ENCODE measurements around the gene MYCBPAP.

Gene MYCBPAP

DNA sequence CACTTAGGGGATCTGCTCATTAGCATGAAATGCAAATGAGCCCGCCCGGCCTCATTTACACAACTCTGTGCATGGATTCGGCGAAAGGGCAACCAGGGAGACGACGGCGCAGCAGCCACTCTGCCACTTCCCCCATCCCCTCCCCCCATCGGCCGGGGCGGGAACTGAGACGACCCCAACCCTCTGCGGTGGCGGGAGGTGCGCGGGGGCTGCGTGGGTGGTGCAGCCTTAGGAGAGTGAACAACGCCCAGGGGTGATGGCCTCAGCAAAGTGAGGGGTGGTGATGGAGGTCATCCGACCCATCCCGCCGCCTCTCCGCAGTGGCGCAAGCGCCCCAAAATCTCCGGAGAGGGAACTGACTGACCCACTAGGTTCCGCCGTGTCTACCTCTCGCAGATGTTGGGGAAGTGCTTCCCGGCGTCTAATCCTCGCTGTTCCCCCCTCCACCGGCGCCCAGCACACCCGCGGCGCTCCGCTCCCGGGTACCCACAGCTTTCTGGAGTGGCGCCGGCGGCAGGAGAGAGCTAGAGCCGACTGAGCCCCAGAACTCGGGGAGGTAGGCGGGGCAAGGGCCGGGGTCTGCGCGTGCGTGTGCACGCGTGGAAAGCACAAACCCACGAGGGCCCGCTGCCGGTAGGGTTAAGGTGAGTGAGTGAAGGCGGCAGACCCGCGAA, 50.8 kb downstream of the MYCBPAP start:
- DNase-seq (ENCODE audit: low read depth), result no peak
- TF ChIP-seq CTCF (IDR thresholded peaks at IDR 0.05; ENCODE audit: insufficient read depth, low read depth, low read length, missing control alignments), result no peak
- H3K4me3 ChIP-seq (ENCODE audit: low read length), result no peak overlapping the region

GRCh38 chr17:50559674-50560184, 51.5 kb downstream of the MYCBPAP start:
- peak; percentile 54 for DNase-seq (ENCODE audit: low read depth)
- TF ChIP-seq CTCF (IDR thresholded peaks at IDR 0.05; ENCODE audit: insufficient read depth, low read depth, low read length, missing control alignments), result no peak
- peak overlapping the region; percentile 33 for H3K4me3 ChIP-seq (ENCODE audit: low read length)

- DNase-seq (ENCODE audit: low read depth), result peak; percentile 87
- no peak for TF ChIP-seq CTCF (IDR thresholded peaks at IDR 0.05; ENCODE audit: insufficient read depth, low read depth, low read length, missing control alignments)
- H3K4me3 ChIP-seq (ENCODE audit: low read length), result peak within 1 kb of the TSS; percentile 33
Measured at GRCh38 chr17:50560185-50560824, 52.1 kb downstream of the MYCBPAP start, which contains the start of gene CACNA1G. Gene CACNA1G (plus strand): TSS chr17:50560715. CDS start chr17:50561460, 745 bp downstream.

DNA sequence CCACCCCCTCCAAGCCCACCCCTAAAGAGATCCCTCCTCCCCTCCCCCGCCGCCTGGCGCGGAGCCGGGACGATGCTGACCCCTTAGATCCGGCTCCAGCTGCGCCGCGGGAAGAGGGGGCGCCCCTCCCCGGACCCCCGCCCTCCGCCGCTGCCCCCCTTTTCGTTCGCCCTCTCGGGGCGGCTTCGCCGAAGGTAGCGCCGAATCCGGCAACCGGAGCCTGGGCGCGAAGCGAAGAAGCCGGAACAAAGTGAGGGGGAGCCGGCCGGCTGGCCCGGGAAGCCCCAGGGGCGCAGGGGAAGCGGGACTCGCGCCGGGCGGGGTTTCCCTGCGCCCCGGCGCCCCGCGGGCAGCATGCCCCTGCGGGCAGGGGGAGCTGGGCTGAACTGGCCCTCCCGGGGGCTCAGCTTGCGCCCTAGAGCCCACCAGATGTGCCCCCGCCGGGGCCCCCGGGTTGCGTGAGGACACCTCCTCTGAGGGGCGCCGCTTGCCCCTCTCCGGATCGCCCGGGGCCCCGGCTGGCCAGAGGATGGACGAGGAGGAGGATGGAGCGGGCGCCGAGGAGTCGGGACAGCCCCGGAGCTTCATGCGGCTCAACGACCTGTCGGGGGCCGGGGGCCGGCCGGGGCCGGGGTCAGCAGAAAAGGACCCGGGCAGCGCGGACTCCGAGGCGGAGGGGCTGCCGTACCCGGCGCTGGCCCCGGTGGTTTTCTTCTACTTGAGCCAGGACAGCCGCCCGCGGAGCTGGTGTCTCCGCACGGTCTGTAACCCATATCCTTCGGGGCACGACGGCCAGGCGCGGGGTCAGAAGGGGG, 52.9 kb downstream of the MYCBPAP start:
- no peak for DNase-seq (ENCODE audit: low read depth)
- H3K4me3 ChIP-seq (ENCODE audit: low read length), result no peak overlapping the region
- no peak for TF ChIP-seq CTCF (IDR thresholded peaks at IDR 0.05; ENCODE audit: insufficient read depth, low read depth, low read length, missing control alignments)

- DNase-seq (ENCODE audit: low read depth), result no peak
- H3K4me3 ChIP-seq (ENCODE audit: low read length), result no peak overlapping the region
- TF ChIP-seq CTCF (IDR thresholded peaks at IDR 0.05; ENCODE audit: insufficient read depth, low read depth, low read length, missing control alignments), result no peak
Measured at GRCh38 chr17:50561746-50562141, 53.5 kb downstream of the MYCBPAP start.

DNA sequence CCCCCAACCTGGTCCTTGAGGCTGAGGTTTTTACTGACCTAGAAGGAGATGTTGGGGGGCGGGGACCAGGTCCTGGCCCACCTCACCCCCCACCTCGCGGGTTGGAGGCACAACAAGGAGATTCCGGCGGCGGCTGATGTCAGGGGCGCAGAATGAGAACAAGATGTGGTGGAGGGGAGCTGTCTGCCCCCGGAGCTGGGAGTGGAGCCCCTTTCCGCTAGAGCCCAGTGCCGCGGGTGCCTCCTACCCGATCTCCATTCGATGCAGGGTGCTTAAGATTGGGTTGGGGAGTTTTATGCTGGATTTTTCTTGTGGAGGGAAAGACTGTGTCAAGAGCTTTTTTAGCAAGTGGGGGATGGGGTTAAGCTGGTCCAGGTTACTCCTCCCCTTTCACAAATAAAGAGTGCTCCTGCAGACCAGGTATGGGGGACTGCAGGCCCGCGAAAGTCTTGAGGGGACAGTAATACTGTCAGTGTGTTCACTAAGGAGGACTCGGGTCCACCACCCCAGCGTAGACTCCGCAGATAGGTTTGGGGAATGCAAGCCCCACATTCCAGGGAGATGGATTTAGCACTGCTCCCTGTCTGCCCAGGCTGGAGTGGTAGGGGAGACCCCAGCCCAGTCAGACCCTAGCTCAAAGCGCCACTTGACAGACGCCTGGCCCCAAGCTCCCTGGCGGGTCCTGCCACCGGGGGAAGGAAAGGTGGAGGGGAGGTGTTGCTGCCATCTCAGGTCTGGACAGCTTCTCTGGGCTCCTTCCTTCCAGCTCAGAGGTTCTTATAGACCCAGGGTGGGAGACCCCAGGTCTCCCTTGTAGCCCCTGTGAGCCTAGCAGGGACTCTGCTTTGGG, 54.2 kb downstream of the MYCBPAP start:
- TF ChIP-seq CTCF (IDR thresholded peaks at IDR 0.05; ENCODE audit: insufficient read depth, low read depth, low read length, missing control alignments), result no peak

More for the DNA sequence above, 54.2 kb downstream of the MYCBPAP start:
- DNase-seq (ENCODE audit: low read depth), result no peak
- no peak overlapping the region for H3K4me3 ChIP-seq (ENCODE audit: low read length)
